MM.1S (cell line): Measurements from ENCODE around the gene VIM.

Source experiments
- CTCF ChIP-seq: fragments of 300-600 bp; sonication (generic); IDR thresholded peaks from 2 replicates; pipeline ENCODE4 v1.5.1; 2016; ENCODE audit warnings: antibody characterized with exemption, low read length, mixed read lengths
- EZH2phosphoT487 ChIP-seq: fragments of 300-600 bp; sonication (generic); IDR thresholded peaks from 2 replicates; pipeline ENCODE4 v1.6.1; 2018; ENCODE audit warnings: antibody characterized with exemption, low read length

DNA sequence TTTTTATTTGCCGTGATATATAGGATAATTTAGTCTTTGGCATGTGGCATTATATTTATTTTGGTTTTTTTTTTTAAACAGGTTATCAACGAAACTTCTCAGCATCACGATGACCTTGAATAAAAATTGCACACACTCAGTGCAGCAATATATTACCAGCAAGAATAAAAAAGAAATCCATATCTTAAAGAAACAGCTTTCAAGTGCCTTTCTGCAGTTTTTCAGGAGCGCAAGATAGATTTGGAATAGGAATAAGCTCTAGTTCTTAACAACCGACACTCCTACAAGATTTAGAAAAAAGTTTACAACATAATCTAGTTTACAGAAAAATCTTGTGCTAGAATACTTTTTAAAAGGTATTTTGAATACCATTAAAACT, 9.1 kb downstream of the VIM start:
- TF ChIP-seq EZH2phosphoT487, result no peak
- no peak for TF ChIP-seq CTCF
